GM12872 (cell line): Measurements from ENCODE around the gene WWC1.

Experiments used
- TF ChIP-seq, protein P1 (sequence below): IDR thresholded peaks from 3 replicates; pipeline ENCODE4 v1.5.1; 2011; ENCODE audit warnings: low read depth, mild to moderate bottlenecking, low read length, moderate library complexity; ENCODE audit not compliant: insufficient read depth

WWC1 gene

DNA sequence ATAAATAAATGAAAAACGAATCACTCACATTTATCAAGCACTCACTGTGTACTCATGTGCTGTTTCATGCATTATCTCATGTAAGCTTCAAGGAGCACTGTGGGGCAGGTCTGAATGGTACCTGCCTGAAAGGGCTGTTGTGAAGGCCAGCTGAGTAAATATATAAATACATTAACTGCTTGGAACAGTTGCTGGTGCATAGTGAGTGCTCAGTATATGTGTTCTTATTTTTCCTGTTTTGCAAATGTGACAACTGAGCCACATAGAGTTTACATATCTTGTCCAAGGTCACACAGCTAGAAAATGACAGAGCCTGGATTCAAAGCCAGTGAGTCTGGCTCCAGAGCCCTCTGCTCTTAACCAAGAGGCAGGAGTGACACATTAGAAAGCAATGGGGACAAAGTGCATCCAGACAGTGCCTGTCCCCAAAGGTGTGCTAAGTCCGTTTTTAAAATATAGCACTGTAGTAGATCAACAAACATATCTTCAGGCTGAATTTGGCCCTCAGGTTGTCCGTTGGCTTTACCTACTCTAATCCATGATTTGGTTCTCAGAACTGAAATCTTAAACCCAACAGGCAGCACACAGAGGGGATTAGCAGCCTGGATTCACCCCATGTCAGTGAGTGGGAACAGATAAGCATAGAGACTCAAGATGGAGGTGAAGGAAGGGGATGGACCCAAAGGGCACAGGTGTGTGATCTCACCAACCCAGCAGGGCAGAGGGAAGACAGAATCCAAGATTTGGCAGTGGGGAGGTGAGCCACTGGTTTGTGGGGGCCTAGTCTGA, 70.8 kb downstream of the WWC1 start:
- TF ChIP-seq, protein P1, sequence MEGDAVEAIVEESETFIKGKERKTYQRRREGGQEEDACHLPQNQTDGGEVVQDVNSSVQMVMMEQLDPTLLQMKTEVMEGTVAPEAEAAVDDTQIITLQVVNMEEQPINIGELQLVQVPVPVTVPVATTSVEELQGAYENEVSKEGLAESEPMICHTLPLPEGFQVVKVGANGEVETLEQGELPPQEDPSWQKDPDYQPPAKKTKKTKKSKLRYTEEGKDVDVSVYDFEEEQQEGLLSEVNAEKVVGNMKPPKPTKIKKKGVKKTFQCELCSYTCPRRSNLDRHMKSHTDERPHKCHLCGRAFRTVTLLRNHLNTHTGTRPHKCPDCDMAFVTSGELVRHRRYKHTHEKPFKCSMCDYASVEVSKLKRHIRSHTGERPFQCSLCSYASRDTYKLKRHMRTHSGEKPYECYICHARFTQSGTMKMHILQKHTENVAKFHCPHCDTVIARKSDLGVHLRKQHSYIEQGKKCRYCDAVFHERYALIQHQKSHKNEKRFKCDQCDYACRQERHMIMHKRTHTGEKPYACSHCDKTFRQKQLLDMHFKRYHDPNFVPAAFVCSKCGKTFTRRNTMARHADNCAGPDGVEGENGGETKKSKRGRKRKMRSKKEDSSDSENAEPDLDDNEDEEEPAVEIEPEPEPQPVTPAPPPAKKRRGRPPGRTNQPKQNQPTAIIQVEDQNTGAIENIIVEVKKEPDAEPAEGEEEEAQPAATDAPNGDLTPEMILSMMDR: no peak

DNA sequence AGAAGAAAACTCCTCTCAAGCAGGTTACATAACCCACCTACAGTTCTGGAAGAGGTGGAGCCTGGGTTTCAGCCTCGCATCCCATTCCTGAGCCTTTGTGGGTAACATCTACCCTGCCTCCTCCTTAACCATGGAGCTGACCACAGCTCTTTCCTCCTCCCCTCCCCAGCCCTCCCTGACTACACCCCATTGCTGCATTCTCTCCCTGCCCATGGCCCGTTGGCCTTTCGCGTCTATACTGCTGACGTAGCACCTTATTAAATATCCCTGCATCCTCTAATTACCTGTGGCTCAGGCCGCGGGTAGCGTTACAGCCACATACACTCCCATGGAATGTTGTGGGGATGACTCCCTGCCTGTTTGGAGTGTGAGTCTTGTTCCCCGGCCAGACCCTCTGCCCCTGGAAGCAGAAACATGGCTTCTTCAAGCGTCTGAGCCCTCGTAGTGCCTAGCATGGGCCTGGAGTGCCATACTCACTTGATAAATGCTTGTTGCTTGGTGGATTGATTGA, 72.8 kb downstream of the WWC1 start:
- TF ChIP-seq, protein P1: no peak

DNA sequence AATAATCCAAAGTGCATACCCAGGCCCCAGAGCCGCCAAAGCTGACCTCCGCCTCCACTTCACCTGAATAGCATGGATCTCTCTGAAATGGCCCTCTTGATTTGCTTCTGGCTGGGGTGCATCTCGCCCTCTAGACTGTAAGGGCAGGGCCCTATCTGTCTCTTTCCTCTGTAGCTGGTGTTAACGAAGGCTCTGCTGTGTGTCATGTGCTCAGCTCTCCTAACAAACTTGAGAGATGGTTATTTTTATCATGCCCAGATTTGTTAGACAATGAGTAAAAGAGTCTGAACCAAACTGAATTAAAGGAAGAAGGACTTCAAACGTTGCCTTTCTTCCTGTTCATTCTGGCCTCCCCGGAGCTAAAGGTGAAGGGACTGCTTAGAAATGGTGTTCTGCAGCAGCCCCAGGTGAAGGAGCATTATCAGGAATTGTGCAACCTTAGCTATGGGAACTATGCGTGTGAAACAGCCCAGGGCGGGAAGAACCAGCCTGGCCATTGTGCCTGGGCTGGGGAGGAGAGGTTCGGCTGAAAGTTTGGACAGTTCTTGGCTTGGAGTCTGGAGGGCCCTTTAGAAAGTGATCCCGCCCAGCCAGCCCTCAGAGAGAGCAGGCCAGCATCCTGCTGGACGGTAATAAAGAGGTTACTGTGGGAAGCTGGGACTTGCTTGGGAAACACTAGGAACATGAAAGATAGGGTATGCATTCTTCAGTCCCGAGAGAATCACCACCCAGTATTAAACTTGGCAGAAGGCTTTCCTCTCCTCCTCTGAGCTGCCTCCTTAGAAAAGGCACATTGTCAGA, 73.5 kb downstream of the WWC1 start:
- TF ChIP-seq, protein P1: no peak

DNA sequence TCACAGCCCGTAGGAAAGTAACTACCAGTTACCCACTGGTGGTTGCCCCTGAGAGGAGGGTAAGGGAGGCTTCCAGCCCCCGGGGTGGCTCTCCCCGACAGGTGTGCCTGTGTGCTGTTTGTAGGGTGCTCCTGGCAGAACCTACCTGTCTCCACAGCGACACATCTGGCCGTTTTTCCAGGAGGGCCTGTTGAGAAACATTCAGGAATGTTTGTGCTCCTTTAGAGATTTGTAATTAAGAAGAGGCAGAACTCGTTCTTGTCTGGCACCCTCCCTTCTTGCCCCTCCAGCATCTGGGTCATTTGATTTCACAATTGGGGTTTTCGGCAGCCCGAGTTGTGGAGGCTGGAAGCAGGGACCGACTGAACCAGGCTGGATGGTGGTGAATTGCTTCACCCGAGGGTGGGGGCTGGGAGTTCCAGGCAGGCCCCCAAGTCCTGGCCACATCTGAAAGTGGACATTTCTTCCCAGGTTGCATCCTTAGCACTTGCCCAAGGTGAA, 74.2 kb downstream of the WWC1 start:
- TF ChIP-seq, protein P1: peak; percentile 6; the same call in 1 of the 3 replicates

DNA sequence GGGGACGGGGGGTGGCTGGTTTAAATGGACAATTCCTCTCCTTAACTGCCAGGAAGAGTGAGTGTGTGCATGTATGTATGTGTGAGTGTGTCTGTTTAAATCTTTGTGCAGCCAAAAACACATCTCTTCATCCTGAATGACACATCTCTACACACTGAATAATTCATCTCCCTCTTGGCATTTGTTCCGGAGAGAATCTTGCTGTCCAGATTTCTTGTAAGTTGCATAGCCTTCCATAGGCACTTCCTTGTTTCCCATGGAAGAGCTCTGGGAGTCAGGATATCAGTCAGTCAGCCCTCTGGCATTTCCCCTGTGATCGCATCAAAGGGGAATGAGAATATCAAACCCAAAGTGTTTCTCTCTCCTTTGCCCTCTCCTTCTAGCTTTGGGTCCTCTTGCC, 74.7 kb downstream of the WWC1 start:
- TF ChIP-seq, protein P1: no peak

DNA sequence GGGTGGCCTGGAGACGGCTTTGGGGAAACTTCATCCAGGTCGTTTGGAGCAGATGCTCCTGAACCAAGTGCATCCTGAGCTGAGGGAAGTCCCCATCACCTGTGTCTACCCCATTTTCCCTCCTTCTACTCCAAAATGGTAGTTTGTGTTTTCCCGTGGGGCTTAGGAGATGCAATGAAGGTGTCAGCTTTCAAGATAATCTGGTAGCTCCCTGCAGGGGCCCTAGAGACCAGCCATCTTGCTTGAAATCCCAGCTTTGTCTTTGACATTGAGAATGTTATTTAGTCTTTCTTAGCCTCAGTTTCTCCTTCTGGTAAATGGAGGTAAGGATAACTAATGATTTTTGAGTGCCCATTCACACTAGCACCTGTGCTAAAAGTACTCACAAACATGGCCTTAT, 77.4 kb downstream of the WWC1 start:
- TF ChIP-seq, protein P1: no peak

DNA sequence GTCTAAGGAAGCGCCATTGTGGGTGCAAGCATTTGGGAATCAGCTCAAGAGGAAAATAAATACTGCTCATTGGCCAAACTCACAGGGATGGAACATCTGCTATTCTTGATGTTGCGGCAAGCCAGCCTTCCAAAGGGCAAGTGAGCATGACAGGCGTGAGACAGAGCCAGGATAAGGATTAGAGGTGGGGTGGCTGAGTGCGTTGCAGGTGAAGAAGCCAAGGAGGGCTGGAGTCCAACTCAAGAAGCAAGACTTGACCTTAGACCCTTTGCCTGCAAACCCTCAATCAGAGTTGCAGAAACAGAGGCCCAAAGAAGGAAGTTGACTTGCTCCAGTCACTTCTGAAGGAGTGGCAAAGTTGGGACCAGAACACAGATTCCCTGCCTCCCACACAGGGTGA, 79.4 kb downstream of the WWC1 start:
- TF ChIP-seq, protein P1: no peak
